VCaP (cell line): Measurements from ENCODE around the gene CEP57L1.

Source experiments
- H3K27ac ChIP-seq: fragments of 450-650 bp; 2 replicates; pipeline ENCODE4 v1.5.1; 2017
- TF ChIP-seq, protein P1 (sequence below): fragments of 450-650 bp; conservative IDR thresholded peaks from 2 replicates; pipeline ENCODE4 v1.5.1; 2017; ENCODE audit warnings: mild to moderate bottlenecking, moderate library complexity

CEP57L1 gene

DNA sequence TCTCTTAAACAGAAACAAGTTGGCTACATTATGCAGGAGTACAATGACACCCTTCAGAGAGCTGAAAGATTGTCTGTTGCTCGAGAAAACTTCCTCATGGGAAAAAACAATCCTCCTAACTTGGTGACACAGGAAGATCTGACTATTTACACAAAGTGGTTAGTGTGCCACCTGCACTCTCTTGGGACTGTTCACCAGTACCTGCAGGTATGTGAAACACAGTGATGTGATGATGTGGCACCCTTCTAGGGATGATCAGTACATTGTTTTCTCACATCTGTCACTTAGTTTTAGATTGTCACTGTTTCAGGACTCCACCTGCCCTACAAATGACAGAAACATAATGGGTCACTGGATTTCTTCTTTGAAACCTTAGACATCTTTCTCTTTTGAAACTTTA is 101.8 kb downstream of the CEP57L1 start:
- H3K27ac ChIP-seq, result peak overlapping the region; percentile 40
- TF ChIP-seq, protein P1, sequence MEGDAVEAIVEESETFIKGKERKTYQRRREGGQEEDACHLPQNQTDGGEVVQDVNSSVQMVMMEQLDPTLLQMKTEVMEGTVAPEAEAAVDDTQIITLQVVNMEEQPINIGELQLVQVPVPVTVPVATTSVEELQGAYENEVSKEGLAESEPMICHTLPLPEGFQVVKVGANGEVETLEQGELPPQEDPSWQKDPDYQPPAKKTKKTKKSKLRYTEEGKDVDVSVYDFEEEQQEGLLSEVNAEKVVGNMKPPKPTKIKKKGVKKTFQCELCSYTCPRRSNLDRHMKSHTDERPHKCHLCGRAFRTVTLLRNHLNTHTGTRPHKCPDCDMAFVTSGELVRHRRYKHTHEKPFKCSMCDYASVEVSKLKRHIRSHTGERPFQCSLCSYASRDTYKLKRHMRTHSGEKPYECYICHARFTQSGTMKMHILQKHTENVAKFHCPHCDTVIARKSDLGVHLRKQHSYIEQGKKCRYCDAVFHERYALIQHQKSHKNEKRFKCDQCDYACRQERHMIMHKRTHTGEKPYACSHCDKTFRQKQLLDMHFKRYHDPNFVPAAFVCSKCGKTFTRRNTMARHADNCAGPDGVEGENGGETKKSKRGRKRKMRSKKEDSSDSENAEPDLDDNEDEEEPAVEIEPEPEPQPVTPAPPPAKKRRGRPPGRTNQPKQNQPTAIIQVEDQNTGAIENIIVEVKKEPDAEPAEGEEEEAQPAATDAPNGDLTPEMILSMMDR, result no peak

DNA sequence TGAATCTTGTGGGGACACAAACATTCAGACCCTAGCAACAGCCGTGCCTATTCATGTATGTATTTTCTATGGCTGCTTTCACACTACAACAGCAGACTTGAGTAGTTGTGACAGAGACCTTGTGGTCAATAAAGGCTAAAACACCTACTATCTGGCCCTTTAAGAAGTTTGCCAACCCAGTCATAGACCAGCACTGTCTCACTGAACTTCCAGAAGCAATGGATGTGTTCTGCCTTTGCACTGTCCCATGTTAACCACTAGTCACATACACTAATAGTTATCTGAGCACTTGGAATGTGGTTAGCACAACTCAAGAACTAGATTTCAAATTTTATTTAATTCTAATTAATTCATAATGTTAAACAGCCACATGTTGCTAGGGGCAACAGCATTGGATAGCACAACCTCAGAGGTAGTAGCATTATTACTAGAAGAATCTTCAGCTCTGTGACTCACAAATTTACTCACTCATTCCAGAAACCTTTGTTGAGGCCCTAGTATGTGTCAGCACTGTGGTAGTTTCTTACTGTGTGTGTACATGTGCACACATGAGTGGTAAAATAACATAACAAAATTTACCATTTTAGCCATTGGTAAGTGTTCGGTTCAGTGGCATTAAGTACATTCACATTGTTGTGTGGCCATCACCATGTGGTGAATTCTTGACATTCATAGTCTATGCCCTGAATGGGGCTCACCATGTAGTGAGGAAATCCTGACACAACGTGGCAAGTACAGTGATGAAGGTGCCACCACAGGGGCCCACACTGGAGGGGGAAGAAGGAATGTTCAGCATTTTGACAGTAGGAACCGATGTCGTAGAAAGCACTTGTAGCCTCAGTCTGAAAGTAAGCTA is 107.3 kb downstream of the CEP57L1 start:
- TF ChIP-seq, protein P1, result no peak
- H3K27ac ChIP-seq, result no peak overlapping the region

GRCh38 chr6:109204511-109204910 is 109.2 kb downstream of the CEP57L1 start:
- no peak overlapping the region for H3K27ac ChIP-seq
- TF ChIP-seq, protein P1, result no peak

DNA sequence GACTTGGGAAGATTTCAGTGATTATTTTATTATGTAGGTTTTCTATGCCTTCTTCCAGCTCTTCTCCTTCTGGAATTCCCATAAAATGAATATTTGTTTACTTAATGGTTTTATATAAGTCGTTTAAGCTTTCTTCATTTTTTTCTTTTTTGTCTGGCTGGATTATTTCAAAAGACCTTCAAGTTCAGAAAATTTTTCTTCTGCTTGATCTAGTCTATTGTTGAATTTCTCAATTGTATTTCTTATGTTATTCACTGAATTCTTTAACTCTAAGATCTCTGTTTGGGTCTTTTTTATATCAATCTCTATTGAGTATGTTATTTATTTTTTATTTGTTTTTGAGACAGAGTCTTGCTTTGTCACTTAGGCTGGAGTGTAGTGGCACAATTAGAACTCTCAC is 117.4 kb downstream of the CEP57L1 start:
- TF ChIP-seq, protein P1, result no peak
- H3K27ac ChIP-seq, result no peak overlapping the region
